Neural cell (in vitro differentiated cells): ENCODE data around the gene SGTA.
A peak's percentile ranks its signal among the peaks of the same experiment; 100 is the strongest.

Experiments used
- CTCF ChIP-seq: fragments of 450-650 bp; IDR thresholded peaks from 2 replicates; pipeline ENCODE4 v1.5.1; 2014; ENCODE audit warnings: antibody characterized with exemption, mild to moderate bottlenecking, moderate library complexity; ENCODE audit not compliant: poor library complexity, severe bottlenecking
- EP300 ChIP-seq: fragments of 450-650 bp; conservative IDR thresholded peaks from 2 replicates; pipeline ENCODE4 v1.6.1; 2014; ENCODE audit warnings: antibody characterized with exemption, mild to moderate bottlenecking, moderate library complexity; ENCODE audit not compliant: poor library complexity, severe bottlenecking
- EZH2 ChIP-seq: fragments of 200-600, 300-800 bp; shearing (Covaris generic), sonication (generic); IDR thresholded peaks from 2 replicates; pipeline ENCODE4 v1.6.1; 2014; ENCODE audit warnings: antibody characterized with exemption, low read length, borderline replicate concordance, mild to moderate bottlenecking; ENCODE audit not compliant: insufficient read depth, poor library complexity, severe bottlenecking
- MXI1 ChIP-seq: fragments of 450-650 bp; conservative IDR thresholded peaks from 2 replicates; pipeline ENCODE4 v1.6.1; 2014; ENCODE audit warnings: antibody characterized with exemption, mild to moderate bottlenecking; ENCODE audit not compliant: poor library complexity, severe bottlenecking
- POLR2AphosphoS5 ChIP-seq: IDR thresholded peaks from 2 replicates; pipeline ENCODE4 v1.6.1; 2012
- REST ChIP-seq: IDR thresholded peaks from 2 replicates; pipeline ENCODE4 v1.6.1; 2012; ENCODE audit warnings: borderline replicate concordance
- SMC3 ChIP-seq: fragments of 450-650 bp; conservative IDR thresholded peaks from 2 replicates; pipeline ENCODE4 v1.6.1; 2014; ENCODE audit warnings: antibody characterized with exemption, mild to moderate bottlenecking, moderate library complexity; ENCODE audit not compliant: poor library complexity

GRCh38 chr19:2724148-2724557 lies 58.9 kb downstream of the SGTA start:
- TF ChIP-seq EP300 (peak; percentile 88), REST (no peak), CTCF (peak; percentile 15), MXI1 (no peak), POLR2AphosphoS5 (no peak), EZH2 (no peak), SMC3 (no peak)
